ENCODE data around the gene ZZZ3. TPM values are rescaled to one million over a fixed set of nuclear protein-coding genes. Genes with fewer than 3 reads are reported as not detected.
A peak's percentile ranks its signal among the peaks of the same experiment; 100 is the strongest.

The ZZZ3 gene
- total and polyA plus RNA-seq, 2 of the 13 experiments (the other 11 are each of a cell fraction or from before 2014, with no cell fraction given) = 18.1 to 50.2 TPM

DNA sequence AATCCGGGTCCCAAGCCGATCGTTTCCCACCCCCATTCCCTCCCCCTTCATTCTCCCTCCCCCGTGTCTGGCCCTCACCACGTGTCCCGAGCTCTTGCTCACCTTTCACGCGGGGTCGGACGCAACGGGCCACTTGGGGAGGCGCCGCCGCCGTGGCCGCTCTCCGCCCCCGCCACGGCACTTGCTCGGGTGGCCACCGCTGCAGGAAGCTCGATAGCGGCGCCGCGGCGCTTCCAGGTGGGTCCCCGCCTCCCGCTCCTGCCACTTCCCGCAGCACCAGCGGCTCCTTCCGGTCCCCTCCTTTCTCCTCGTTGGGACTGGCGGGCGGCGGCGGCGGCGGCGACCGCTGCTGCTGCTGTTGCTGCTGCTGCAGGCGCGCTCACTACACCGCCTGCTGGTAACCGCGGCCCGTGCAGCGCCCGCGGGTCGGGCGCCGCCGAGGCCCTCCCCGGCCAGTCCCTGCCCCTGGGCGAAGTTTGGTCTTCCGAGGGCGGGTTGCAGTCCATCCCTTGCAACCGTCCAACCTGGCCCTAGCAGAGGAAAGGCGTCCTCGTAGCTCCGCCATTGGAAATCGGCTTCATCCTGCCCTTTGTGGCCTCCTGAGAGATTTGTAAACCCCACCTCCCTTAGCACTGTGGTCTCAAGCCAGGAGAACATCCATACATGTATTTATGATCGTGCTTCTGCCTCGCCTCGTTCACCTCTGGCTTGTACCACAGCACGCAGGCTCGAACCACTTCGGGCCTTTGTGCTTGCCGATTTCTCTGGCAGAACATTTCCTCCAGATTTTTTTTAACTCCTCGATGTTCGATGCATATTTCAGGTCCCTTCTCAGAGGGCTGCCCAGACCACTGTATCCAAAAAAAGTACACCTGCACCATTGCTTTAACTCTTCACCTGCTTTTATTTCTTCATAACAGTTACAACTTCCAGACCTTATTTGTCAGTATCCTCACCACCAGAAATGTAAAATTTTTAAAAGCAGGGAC, 996 bp upstream of the ZZZ3 start (continued):
- TF ChIP-seq, protein P1, sequence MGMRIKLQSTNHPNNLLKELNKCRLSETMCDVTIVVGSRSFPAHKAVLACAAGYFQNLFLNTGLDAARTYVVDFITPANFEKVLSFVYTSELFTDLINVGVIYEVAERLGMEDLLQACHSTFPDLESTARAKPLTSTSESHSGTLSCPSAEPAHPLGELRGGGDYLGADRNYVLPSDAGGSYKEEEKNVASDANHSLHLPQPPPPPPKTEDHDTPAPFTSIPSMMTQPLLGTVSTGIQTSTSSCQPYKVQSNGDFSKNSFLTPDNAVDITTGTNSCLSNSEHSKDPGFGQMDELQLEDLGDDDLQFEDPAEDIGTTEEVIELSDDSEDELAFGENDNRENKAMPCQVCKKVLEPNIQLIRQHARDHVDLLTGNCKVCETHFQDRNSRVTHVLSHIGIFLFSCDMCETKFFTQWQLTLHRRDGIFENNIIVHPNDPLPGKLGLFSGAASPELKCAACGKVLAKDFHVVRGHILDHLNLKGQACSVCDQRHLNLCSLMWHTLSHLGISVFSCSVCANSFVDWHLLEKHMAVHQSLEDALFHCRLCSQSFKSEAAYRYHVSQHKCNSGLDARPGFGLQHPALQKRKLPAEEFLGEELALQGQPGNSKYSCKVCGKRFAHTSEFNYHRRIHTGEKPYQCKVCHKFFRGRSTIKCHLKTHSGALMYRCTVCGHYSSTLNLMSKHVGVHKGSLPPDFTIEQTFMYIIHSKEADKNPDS (CRISPR knock-in tag; IDR thresholded peaks at IDR 0.05) = no peak
- TF ChIP-seq MTF2 (CRISPR knock-in tag; IDR thresholded peaks at IDR 0.05; ENCODE audit: borderline replicate concordance) (peak; percentile 23; the same call in 1 of the 2 replicates), ZNF724P (CRISPR knock-in tag; IDR thresholded peaks at IDR 0.05; ENCODE audit: borderline replicate concordance) (0 out of 2 replicates have a peak, but pooled peaks have one; percentile 73), CEBPG (CRISPR knock-in tag; IDR thresholded peaks at IDR 0.05) (0 out of 2 replicates have a peak, but pooled peaks have one; percentile 5), ZNF569 (CRISPR knock-in tag; IDR thresholded peaks at IDR 0.05; ENCODE audit: borderline replicate concordance) (no peak), ZBTB43 (CRISPR knock-in tag; conservative IDR thresholded peaks at IDR 0.05) (0 out of 2 replicates have a peak, but pooled peaks have one; percentile 16), SALL1 (CRISPR knock-in tag; IDR thresholded peaks at IDR 0.05) (peak; percentile 68; the same call in 1 of the 2 replicates), POGZ (CRISPR knock-in tag; IDR thresholded peaks at IDR 0.05) (peak; percentile 60; the same call in 1 of the 2 replicates), DZIP1 (CRISPR knock-in tag; IDR thresholded peaks at IDR 0.05) (no peak), ZNF33A (CRISPR knock-in tag; IDR thresholded peaks at IDR 0.05; ENCODE audit: borderline replicate concordance) (no peak)
- TF ChIP-seq, protein P2, sequence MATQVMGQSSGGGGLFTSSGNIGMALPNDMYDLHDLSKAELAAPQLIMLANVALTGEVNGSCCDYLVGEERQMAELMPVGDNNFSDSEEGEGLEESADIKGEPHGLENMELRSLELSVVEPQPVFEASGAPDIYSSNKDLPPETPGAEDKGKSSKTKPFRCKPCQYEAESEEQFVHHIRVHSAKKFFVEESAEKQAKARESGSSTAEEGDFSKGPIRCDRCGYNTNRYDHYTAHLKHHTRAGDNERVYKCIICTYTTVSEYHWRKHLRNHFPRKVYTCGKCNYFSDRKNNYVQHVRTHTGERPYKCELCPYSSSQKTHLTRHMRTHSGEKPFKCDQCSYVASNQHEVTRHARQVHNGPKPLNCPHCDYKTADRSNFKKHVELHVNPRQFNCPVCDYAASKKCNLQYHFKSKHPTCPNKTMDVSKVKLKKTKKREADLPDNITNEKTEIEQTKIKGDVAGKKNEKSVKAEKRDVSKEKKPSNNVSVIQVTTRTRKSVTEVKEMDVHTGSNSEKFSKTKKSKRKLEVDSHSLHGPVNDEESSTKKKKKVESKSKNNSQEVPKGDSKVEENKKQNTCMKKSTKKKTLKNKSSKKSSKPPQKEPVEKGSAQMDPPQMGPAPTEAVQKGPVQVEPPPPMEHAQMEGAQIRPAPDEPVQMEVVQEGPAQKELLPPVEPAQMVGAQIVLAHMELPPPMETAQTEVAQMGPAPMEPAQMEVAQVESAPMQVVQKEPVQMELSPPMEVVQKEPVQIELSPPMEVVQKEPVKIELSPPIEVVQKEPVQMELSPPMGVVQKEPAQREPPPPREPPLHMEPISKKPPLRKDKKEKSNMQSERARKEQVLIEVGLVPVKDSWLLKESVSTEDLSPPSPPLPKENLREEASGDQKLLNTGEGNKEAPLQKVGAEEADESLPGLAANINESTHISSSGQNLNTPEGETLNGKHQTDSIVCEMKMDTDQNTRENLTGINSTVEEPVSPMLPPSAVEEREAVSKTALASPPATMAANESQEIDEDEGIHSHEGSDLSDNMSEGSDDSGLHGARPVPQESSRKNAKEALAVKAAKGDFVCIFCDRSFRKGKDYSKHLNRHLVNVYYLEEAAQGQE (IDR thresholded peaks at IDR 0.05; ENCODE audit: borderline replicate concordance in 1 of 2, low read depth in 1 of 2, low read length in 2 of 2) = no peak
- TF ChIP-seq, protein P3, sequence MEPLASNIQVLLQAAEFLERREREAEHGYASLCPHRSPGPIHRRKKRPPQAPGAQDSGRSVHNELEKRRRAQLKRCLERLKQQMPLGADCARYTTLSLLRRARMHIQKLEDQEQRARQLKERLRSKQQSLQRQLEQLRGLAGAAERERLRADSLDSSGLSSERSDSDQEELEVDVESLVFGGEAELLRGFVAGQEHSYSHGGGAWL (CRISPR knock-in tag; IDR thresholded peaks at IDR 0.05) = no peak; the same call in 1 of the 2 replicates

Measured in HepG2 (cell line).